Gastrocnemius medialis (tissue), 4 donors: Measurements from ENCODE around the gene ITIH1. TPM values are rescaled to one million over a fixed set of nuclear protein-coding genes. Genes with fewer than 3 reads are reported as not detected.

Source experiments
- ATAC-seq, 2 donors: fragments of 150-250 bp; one replicate each; pipeline ENCODE4 v1.9.1; 2016
- DNase-seq, 2 donors: peaks; one replicate each; pipeline ENCODE4 v3.0.0-alpha.2; 2019
- H3K27ac ChIP-seq, 4 donors: fragments of 200-600 bp; sonication (generic); 1 replicate in 1 of 4; 2 replicates in 3 of 4; pipeline ENCODE4 v1.5.1; 2016 to 2018; ENCODE audit warnings: mild to moderate bottlenecking in 2 of 4, moderate library complexity in 1 of 4
- H3K27me3 ChIP-seq, 3 donors: fragments of 200-600 bp; sonication (generic) in 2 of 3; 1 replicate in 1 of 3; 2 replicates in 2 of 3; pipeline versions ENCODE4 v1.5.1 to v1.6.0; 2016 to 2019; ENCODE audit warnings: mild to moderate bottlenecking in 1 of 3, moderate library complexity in 1 of 3
- H3K36me3 ChIP-seq, 2 donors: fragments of 200-600 bp; sonication (generic) in 1 of 2; one replicate each; pipeline ENCODE4 v1.5.1; 2017 to 2018
- H3K4me1 ChIP-seq, 2 donors: fragments of 200-600 bp; sonication (generic) in 1 of 2; one replicate each; pipeline ENCODE4 v1.5.1; 2016 to 2017; ENCODE audit warnings: mild to moderate bottlenecking in 2 of 2
- H3K4me3 ChIP-seq, 4 donors: fragments of 200-600 bp; sonication (generic) in 3 of 4; 1 replicate in 1 of 4; 2 replicates in 3 of 4; pipeline ENCODE4 v1.5.1; 2016 to 2019; ENCODE audit warnings: mild to moderate bottlenecking in 2 of 4
- H3K9me3 ChIP-seq, 3 donors: fragments of 200-600 bp; sonication (generic) in 2 of 3; 1 replicate in 1 of 3; 2 replicates in 2 of 3; pipeline ENCODE4 v1.5.1; 2016 to 2019
- POLR2A ChIP-seq, 2 donors: fragments of 450-650 bp; IDR thresholded peaks; one replicate each; pipeline ENCODE4 v1.6.1; 2017; ENCODE audit warnings: antibody characterized with exemption in 2 of 2, mild to moderate bottlenecking in 2 of 2, moderate library complexity in 2 of 2
- in situ Hi-C, 4 donors: fragments of 200-750 bp; cut with MboI; loops; one replicate each; pipeline versions ENCODE4 v1.15.0 to v1.8.0; 2017; ENCODE audit warnings: low sequenced_read_pairs in 4 of 4
- intact Hi-C: fragments of 100-400 bp; cut with DNase I; formaldehyde crosslinking; loops from one replicate; pipeline ENCODE4 v1.15.1; 2023; ENCODE audit warnings: low total_unique reads
- total RNA-seq, 4 donors: library from RNA; depleted of rRNA; stranded (reverse); fragments of >200 nt; gene quantifications; one replicate each; pipeline versions ENCODE4 v1.1.0 to v1.2.3, GENCODE V29; 2016
- TF ChIP-seq, protein P1 (sequence below), 5 experiments: fragments of 450-650 bp in 3 of 5; fragments of 200-600 bp in 2 of 5; sonication (generic) in 2 of 5; IDR thresholded peaks in 4 of 5; conservative IDR thresholded peaks in 1 of 5; 1 replicate in 4 of 5; 2 replicates in 1 of 5; pipeline ENCODE4 v1.5.1; 2016 to 2019; ENCODE audit warnings: antibody characterized with exemption in 5 of 5, mild to moderate bottlenecking in 3 of 5, moderate library complexity in 3 of 5

The ITIH1 gene
- total RNA-seq, 4 donors from 2014 or later, result 0.72 to 2.1 TPM; not detected in 2

- ATAC-seq (no peak), DNase-seq (no peak)
- intact Hi-C loops, result loop anchor here (5.0 kb wide), 2 partner anchors 126 to 216 kb away; partner anchors contain the start of gene STIMATE
- no peak for TF ChIP-seq POLR2A (IDR thresholded peaks at IDR 0.05)
- TF ChIP-seq, protein P1, sequence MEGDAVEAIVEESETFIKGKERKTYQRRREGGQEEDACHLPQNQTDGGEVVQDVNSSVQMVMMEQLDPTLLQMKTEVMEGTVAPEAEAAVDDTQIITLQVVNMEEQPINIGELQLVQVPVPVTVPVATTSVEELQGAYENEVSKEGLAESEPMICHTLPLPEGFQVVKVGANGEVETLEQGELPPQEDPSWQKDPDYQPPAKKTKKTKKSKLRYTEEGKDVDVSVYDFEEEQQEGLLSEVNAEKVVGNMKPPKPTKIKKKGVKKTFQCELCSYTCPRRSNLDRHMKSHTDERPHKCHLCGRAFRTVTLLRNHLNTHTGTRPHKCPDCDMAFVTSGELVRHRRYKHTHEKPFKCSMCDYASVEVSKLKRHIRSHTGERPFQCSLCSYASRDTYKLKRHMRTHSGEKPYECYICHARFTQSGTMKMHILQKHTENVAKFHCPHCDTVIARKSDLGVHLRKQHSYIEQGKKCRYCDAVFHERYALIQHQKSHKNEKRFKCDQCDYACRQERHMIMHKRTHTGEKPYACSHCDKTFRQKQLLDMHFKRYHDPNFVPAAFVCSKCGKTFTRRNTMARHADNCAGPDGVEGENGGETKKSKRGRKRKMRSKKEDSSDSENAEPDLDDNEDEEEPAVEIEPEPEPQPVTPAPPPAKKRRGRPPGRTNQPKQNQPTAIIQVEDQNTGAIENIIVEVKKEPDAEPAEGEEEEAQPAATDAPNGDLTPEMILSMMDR (IDR thresholded peaks at IDR 0.05 in 4 of 5, conservative IDR thresholded peaks at IDR 0.05 in 1 of 5), result no peak
- Histone ChIP-seq H3K27ac (peak overlapping the region; percentile 80 to 89 (median 84)), H3K4me1 (peaks cover 12 to 16% of the 10 kb centered on the region in 2 donors), H3K4me3 (peak overlapping the region in 2 of 4 donors; percentile 96 to 97), H3K9me3 (no peaks in the 10 kb centered on the region), H3K27me3 (no peaks in the 10 kb centered on the region), H3K36me3 (peaks cover 0 to 5% of the 10 kb centered on the region in 2 donors)
- in situ Hi-C loops, result no loop called here
These were observed 5.7 kb upstream of the ITIH1 start for GRCh38 chr3:52771702-52772101.

- intact Hi-C loops (loop anchor here (5.0 kb wide), 2 partner anchors 124 to 214 kb away; partner anchors contain the start of gene STIMATE), in situ Hi-C loops (no loop called here)
- no peak for DNase-seq
These were observed 3.9 kb upstream of the ITIH1 start for GRCh38 chr3:52773361-52774065.

GRCh38 chr3:52774066-52774713 is 3.2 kb upstream of the ITIH1 start:
- H3K27ac ChIP-seq, result no peak overlapping the region

More at GRCh38 chr3:52773361-52774065, 3.9 kb upstream of the ITIH1 start:
- Histone ChIP-seq H3K36me3 (no peaks in the 10 kb centered on the region), H3K27ac (no peak overlapping the region), H3K9me3 (no peaks in the 10 kb centered on the region), H3K4me3 (no peak overlapping the region), H3K27me3 (no peaks in the 10 kb centered on the region), H3K4me1 (peaks cover 12 to 16% of the 10 kb centered on the region in 2 donors)
- TF ChIP-seq, protein P1 (IDR thresholded peaks at IDR 0.05 in 4 of 5, conservative IDR thresholded peaks at IDR 0.05 in 1 of 5), result no peak
- TF ChIP-seq POLR2A (IDR thresholded peaks at IDR 0.05), result no peak
- ATAC-seq, result no peak

GRCh38 chr3:52774901-52775864 is 2.2 kb upstream of the ITIH1 start:
- no peak for ATAC-seq
- DNase-seq, result no peak
- H3K27me3 ChIP-seq, result no peaks in the 10 kb centered on the region
- H3K4me1 ChIP-seq, result peaks cover 6 to 7% of the 10 kb centered on the region in 2 donors
- H3K27ac ChIP-seq, result no peak overlapping the region
- in situ Hi-C loops (no loop called here), intact Hi-C loops (loop anchor here (5.0 kb wide), 2 partner anchors 122 to 212 kb away; partner anchors contain the start of gene STIMATE)
- no peaks in the 10 kb centered on the region for H3K36me3 ChIP-seq
- H3K4me3 ChIP-seq, result no peak overlapping the region
- H3K9me3 ChIP-seq, result no peaks in the 10 kb centered on the region
- TF ChIP-seq, protein P1 (IDR thresholded peaks at IDR 0.05 in 4 of 5, conservative IDR thresholded peaks at IDR 0.05 in 1 of 5), result no peak
- no peak for TF ChIP-seq POLR2A (IDR thresholded peaks at IDR 0.05)

More at GRCh38 chr3:52774066-52774713, 3.2 kb upstream of the ITIH1 start:
- DNase-seq (no peak), ATAC-seq (no peak)
- TF ChIP-seq, protein P1 (IDR thresholded peaks at IDR 0.05 in 4 of 5, conservative IDR thresholded peaks at IDR 0.05 in 1 of 5), result no peak
- no peak for TF ChIP-seq POLR2A (IDR thresholded peaks at IDR 0.05)
- no peaks in the 10 kb centered on the region for H3K27me3 ChIP-seq
- in situ Hi-C loops (no loop called here), intact Hi-C loops (loop anchor here (5.0 kb wide), 2 partner anchors 123 to 213 kb away; partner anchors contain the start of gene STIMATE)
- H3K4me3 ChIP-seq, result no peak overlapping the region
- H3K36me3 ChIP-seq, result no peaks in the 10 kb centered on the region
- peaks cover 12 to 16% of the 10 kb centered on the region in 2 donors for H3K4me1 ChIP-seq
- H3K9me3 ChIP-seq, result no peaks in the 10 kb centered on the region
